Cardiac fibroblast (primary cell): Measurements from ENCODE around the gene SLCO3A1.

Source experiments
- DNase-seq, 2 donors: peaks; one replicate each; pipeline versions ENCODE4 v3.0.0 to v3.0.0-alpha.2; 2010; ENCODE audit warnings: low read depth in 2 of 2
- H3K4me3 ChIP-seq, 2 donors: replicated peaks in 1 of 2; 1 replicate in 1 of 2; 2 replicates in 1 of 2; pipeline ENCODE4 v1.5.1; 2011; ENCODE audit warnings: low read depth in 2 of 2, low read length in 2 of 2, mild to moderate bottlenecking in 2 of 2, moderate library complexity in 1 of 2
- CTCF ChIP-seq: IDR thresholded peaks from one replicate; pipeline ENCODE4 v1.5.1; 2011; ENCODE audit warnings: low read depth, mild to moderate bottlenecking, low read length, inconsistent platforms

Gene SLCO3A1

GRCh38 chr15:92149029-92149428 lies 295.5 kb downstream of the SLCO3A1 start:
- no peak for DNase-seq
- H3K4me3 ChIP-seq, result no peak overlapping the region
- no peak for TF ChIP-seq CTCF

- H3K4me3 ChIP-seq, result no peak overlapping the region
- no peak for TF ChIP-seq CTCF
- DNase-seq, result no peak
Measured at GRCh38 chr15:92149465-92149864, 296.0 kb downstream of the SLCO3A1 start.

- TF ChIP-seq CTCF, result no peak
- no peak for DNase-seq
- H3K4me3 ChIP-seq, result no peak overlapping the region
Measured at GRCh38 chr15:92151168-92151567, 297.7 kb downstream of the SLCO3A1 start.

- H3K4me3 ChIP-seq, result no peak overlapping the region
- no peak for DNase-seq
- TF ChIP-seq CTCF, result no peak
Measured at GRCh38 chr15:92151741-92152140, 298.2 kb downstream of the SLCO3A1 start.

- DNase-seq, result no peak
- H3K4me3 ChIP-seq, result no peak overlapping the region
- no peak for TF ChIP-seq CTCF
Measured at GRCh38 chr15:92152983-92153382, 299.5 kb downstream of the SLCO3A1 start.

GRCh38 chr15:92153620-92154019 lies 300.1 kb downstream of the SLCO3A1 start:
- DNase-seq, result no peak
- TF ChIP-seq CTCF, result no peak
- H3K4me3 ChIP-seq, result no peak overlapping the region

- no peak overlapping the region for H3K4me3 ChIP-seq
- DNase-seq, result no peak
- no peak for TF ChIP-seq CTCF
Measured at GRCh38 chr15:92155934-92156333, 302.4 kb downstream of the SLCO3A1 start.
